SU-DHL-6 (cell line): ENCODE measurements around the gene FADS3.

Source experiments
- EZH2phosphoT487 ChIP-seq: fragments of 200-600 bp; sonication (generic), shearing (Covaris generic); conservative IDR thresholded peaks from 2 replicates; pipeline ENCODE4 v1.6.1; 2018; ENCODE audit warnings: mild to moderate bottlenecking, antibody characterized with exemption, low read length, moderate library complexity, mixed read lengths
- TF ChIP-seq, protein P1 (sequence below): fragments of 200-600 bp; sonication (generic); IDR thresholded peaks from one replicate; pipeline ENCODE4 v1.5.1; 2017; ENCODE audit warnings: antibody characterized with exemption, mild to moderate bottlenecking, low read length, moderate library complexity; ENCODE audit not compliant: insufficient read depth, poor library complexity, severe bottlenecking

DNA sequence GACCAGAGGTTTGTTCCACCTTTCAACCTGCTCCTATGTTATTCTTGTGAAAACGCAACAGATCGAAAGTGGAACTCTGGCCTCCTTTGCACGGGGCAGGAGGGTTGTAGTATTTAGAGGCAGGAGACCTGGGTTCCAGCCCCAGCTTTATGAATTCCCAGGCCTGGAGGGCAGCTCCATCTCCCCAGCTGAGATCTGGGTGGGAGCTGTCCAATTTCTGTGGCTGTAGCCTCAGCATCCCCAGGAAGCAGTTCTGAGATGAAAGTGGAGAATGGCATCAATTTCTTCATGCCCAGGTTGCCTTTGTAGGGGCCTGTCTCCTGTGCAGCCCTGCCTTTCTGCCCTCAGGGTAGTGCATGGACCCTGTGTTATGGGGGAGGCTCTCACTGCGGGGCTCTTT lies 59.1 kb downstream of the FADS3 start:
- TF ChIP-seq, protein P1, sequence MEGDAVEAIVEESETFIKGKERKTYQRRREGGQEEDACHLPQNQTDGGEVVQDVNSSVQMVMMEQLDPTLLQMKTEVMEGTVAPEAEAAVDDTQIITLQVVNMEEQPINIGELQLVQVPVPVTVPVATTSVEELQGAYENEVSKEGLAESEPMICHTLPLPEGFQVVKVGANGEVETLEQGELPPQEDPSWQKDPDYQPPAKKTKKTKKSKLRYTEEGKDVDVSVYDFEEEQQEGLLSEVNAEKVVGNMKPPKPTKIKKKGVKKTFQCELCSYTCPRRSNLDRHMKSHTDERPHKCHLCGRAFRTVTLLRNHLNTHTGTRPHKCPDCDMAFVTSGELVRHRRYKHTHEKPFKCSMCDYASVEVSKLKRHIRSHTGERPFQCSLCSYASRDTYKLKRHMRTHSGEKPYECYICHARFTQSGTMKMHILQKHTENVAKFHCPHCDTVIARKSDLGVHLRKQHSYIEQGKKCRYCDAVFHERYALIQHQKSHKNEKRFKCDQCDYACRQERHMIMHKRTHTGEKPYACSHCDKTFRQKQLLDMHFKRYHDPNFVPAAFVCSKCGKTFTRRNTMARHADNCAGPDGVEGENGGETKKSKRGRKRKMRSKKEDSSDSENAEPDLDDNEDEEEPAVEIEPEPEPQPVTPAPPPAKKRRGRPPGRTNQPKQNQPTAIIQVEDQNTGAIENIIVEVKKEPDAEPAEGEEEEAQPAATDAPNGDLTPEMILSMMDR = no peak
- no peak for TF ChIP-seq EZH2phosphoT487
